ENCODE results near the gene NDUFB2. TPM values are rescaled to one million over a fixed set of nuclear protein-coding genes. Genes with fewer than 3 reads are reported as not detected.

Gene NDUFB2
- total and polyA plus RNA-seq, 2 donors (not counting 3 experiments of a cell fraction or from before 2014, with no cell fraction given) = 197 to 1,075 TPM

- BruUV-seq (replicated peaks) = no TSS peak
- dilution Hi-C loops (cut with MboI; ENCODE audit: extremely low pct_ligation_motif_present, low sequenced_read_pairs) (no loop called here), intact Hi-C loops (cut with micrococcal nuclease) (no loop called here)
Measured at GRCh38 chr7:140746751-140747150, 50.2 kb downstream of the NDUFB2 start.

More at GRCh38 chr7:140746751-140747150, 50.2 kb downstream of the NDUFB2 start:
- H2AFZ ChIP-seq (ENCODE audit: low read depth, low read length) = no peak overlapping the region
- CTCF ChIA-PET = no interaction called here
- FAIRE-seq = no peak
- no peaks in the 10 kb centered on the region for H3K4me1 ChIP-seq (ENCODE audit: control insufficient read depth, extremely low read depth, insufficient read depth, low read length)
- no peaks in the 10 kb centered on the region for H3K36me3 ChIP-seq (ENCODE audit: control insufficient read depth in 2 of 2, extremely low read depth in 1 of 2, insufficient read depth in 2 of 2, low read length in 2 of 2)
- H3K27me3 ChIP-seq (ENCODE audit: control insufficient read depth in 2 of 2, insufficient read depth in 2 of 2, low read length in 2 of 2) = no peaks in the 10 kb centered on the region
- POLR2A ChIA-PET = no interaction called here
- no peak overlapping the region for H3K9ac ChIP-seq (replicated peaks; ENCODE audit: extremely low read depth, insufficient read depth, low read length)
- H3K4me2 ChIP-seq (ENCODE audit: insufficient read depth, low read length) = no peak overlapping the region
- TF ChIP-seq CTCF (IDR thresholded peaks at IDR 0.05; ENCODE audit: extremely low read depth in 1 of 2, insufficient read depth in 1 of 2, low read depth in 1 of 2, low read length in 2 of 2) (no peak), MYC (IDR thresholded peaks at IDR 0.05; ENCODE audit: low read depth, low read length) (no peak), POLR2AphosphoS5 (IDR thresholded peaks at IDR 0.05; ENCODE audit: insufficient read depth, low read depth, low read length) (no peak), EZH2 (IDR thresholded peaks at IDR 0.05; ENCODE audit: borderline replicate concordance, low read depth, low read length, severe bottlenecking) (no peak), GATA2 (IDR thresholded peaks at IDR 0.05; ENCODE audit: insufficient read depth, insufficient read length, low read depth, low read length) (no peak), POLR2A (IDR thresholded peaks at IDR 0.05; ENCODE audit: low read depth, low read length) (no peak), JUN (IDR thresholded peaks at IDR 0.05; ENCODE audit: borderline replicate concordance, insufficient read depth, insufficient read length, low read depth) (no peak), MAX (IDR thresholded peaks at IDR 0.05; ENCODE audit: insufficient read depth, insufficient read length) (no peak), FOS (IDR thresholded peaks at IDR 0.05; ENCODE audit: borderline replicate concordance, insufficient read depth, low read length) (no peak)
- no peak for DNase-seq (ENCODE audit: low read depth, low spot score)
- H3K9me3 ChIP-seq (replicated peaks; ENCODE audit: control insufficient read depth, insufficient read depth, low read length) = no peaks in the 10 kb centered on the region
- no peaks in the 10 kb centered on the region for H4K20me1 ChIP-seq (replicated peaks; ENCODE audit: control insufficient read depth, extremely low read depth, insufficient read depth, low read length)
- no peaks in the 10 kb centered on the region for H3K9me1 ChIP-seq (replicated peaks; ENCODE audit: control insufficient read depth, extremely low read depth, insufficient read depth, low read length)
- H3K79me2 ChIP-seq (ENCODE audit: control insufficient read depth, insufficient read depth, low read length) = no peaks in the 10 kb centered on the region
- no peak overlapping the region for H3K4me3 ChIP-seq (replicated peaks in 1 of 3; ENCODE audit: insufficient read depth in 1 of 3, low read depth in 1 of 3, low read length in 3 of 3)
- no peak overlapping the region for H3K27ac ChIP-seq (ENCODE audit: insufficient read depth, low read depth, low read length)
